CD14-positive monocyte (primary cell): ENCODE measurements around the gene FNDC3B. TPM values are rescaled to one million over a fixed set of nuclear protein-coding genes. Genes with fewer than 3 reads are reported as not detected.

Experiments used
- DNase-seq, 3 donors: peaks; one replicate each; pipeline ENCODE4 v3.0.0-alpha.2; 2011 to 2022
- H2AFZ ChIP-seq: 2 replicates; pipeline ENCODE4 v1.6.0; 2012; ENCODE audit warnings: mild to moderate bottlenecking, low read depth, low read length, inconsistent platforms; ENCODE audit not compliant: insufficient read depth, poor library complexity, severe bottlenecking
- H3K27ac ChIP-seq, 2 donors: 1 replicate in 1 of 2; 2 replicates in 1 of 2; pipeline ENCODE4 v1.5.1; 2012 to 2013; ENCODE audit warnings: low read length in 2 of 2, control low read depth in 1 of 2, inconsistent platforms in 1 of 2, low read depth in 1 of 2, mild to moderate bottlenecking in 1 of 2
- H3K27me3 ChIP-seq, 2 donors: one replicate each; pipeline versions ENCODE4 v1.6.0 to v1.6.1; 2011 to 2013; ENCODE audit warnings: low read length in 2 of 2; ENCODE audit not compliant: control insufficient read depth in 2 of 2, insufficient read depth in 2 of 2
- H3K36me3 ChIP-seq, 2 donors: replicated peaks in 1 of 2; 1 replicate in 1 of 2; 2 replicates in 1 of 2; pipeline versions ENCODE4 v1.5.1 to v1.6.1; 2012 to 2013; ENCODE audit warnings: low read length in 2 of 2, control low read depth in 1 of 2, inconsistent platforms in 1 of 2, mild to moderate bottlenecking in 1 of 2; ENCODE audit not compliant: insufficient read depth in 2 of 2, control insufficient read depth in 1 of 2
- H3K4me1 ChIP-seq, 2 donors: 1 replicate in 1 of 2; 2 replicates in 1 of 2; pipeline versions ENCODE4 v1.5.1 to v1.6.1; 2012 to 2013; ENCODE audit warnings: low read length in 2 of 2, control low read depth in 1 of 2, inconsistent platforms in 1 of 2, mild to moderate bottlenecking in 1 of 2, moderate library complexity in 1 of 2; ENCODE audit not compliant: insufficient read depth in 2 of 2, control insufficient read depth in 1 of 2
- H3K4me2 ChIP-seq: replicated peaks from 2 replicates; pipeline ENCODE3; 2012; ENCODE audit warnings: low read length, moderate library complexity, mild to moderate bottlenecking; ENCODE audit not compliant: poor library complexity, severe bottlenecking; ENCODE audit errors: extremely low read depth
- H3K4me3 ChIP-seq, 3 experiments: fragments of 200-600 bp in 1 of 3; sonication (generic) in 1 of 3; replicated peaks in 1 of 3; 1 replicate in 2 of 3; 2 replicates in 1 of 3; pipeline ENCODE4 v1.5.1; 2011 to 2013; ENCODE audit warnings: low read length in 3 of 3, mild to moderate bottlenecking in 3 of 3, control low read depth in 2 of 3, low read depth in 2 of 3, inconsistent platforms in 1 of 3, moderate library complexity in 1 of 3
- H3K79me2 ChIP-seq: 2 replicates; pipeline ENCODE4 v1.6.0; 2012; ENCODE audit warnings: mild to moderate bottlenecking, control low read depth, inconsistent platforms, low read length, moderate library complexity; ENCODE audit not compliant: insufficient read depth
- H3K9ac ChIP-seq: 2 replicates; pipeline ENCODE4 v1.6.0; 2017; ENCODE audit warnings: low read length, mild to moderate bottlenecking; ENCODE audit not compliant: insufficient read depth, poor library complexity, severe bottlenecking
- H3K9me3 ChIP-seq, 2 donors: replicated peaks in 1 of 2; 1 replicate in 1 of 2; 2 replicates in 1 of 2; pipeline versions ENCODE4 v1.5.1 to v1.6.1; 2012 to 2013; ENCODE audit warnings: low read length in 2 of 2, control low read depth in 1 of 2; ENCODE audit not compliant: control insufficient read depth in 1 of 2, insufficient read depth in 1 of 2
- H4K20me1 ChIP-seq: 2 replicates; pipeline ENCODE4 v1.6.0; 2012; ENCODE audit warnings: mild to moderate bottlenecking, low read length, control low read depth, moderate library complexity; ENCODE audit not compliant: insufficient read depth
- H3K27ac Mint-ChIP-seq, 7 donors: one replicate each; pipeline ENCODE4 v1.8.0; 2020; ENCODE audit warnings: mild to moderate bottlenecking in 7 of 7, mixed read lengths in 7 of 7, moderate library complexity in 6 of 7, inconsistent platforms in 2 of 7
- H3K27me3 Mint-ChIP-seq, 3 donors: one replicate each; pipeline ENCODE4 v1.8.0; 2021 to 2022; ENCODE audit warnings: low read depth in 3 of 3, mild to moderate bottlenecking in 3 of 3, mixed read lengths in 3 of 3, moderate library complexity in 3 of 3, inconsistent platforms in 1 of 3
- H3K36me3 Mint-ChIP-seq, 2 donors: one replicate each; pipeline ENCODE4 v1.8.0; 2020; ENCODE audit warnings: mixed read lengths in 2 of 2, inconsistent platforms in 1 of 2, mild to moderate bottlenecking in 1 of 2
- H3K4me1 Mint-ChIP-seq: one replicate; pipeline ENCODE4 v1.8.0; 2020; ENCODE audit warnings: mild to moderate bottlenecking, mixed read lengths
- H3K4me3 Mint-ChIP-seq, 2 donors: one replicate each; pipeline ENCODE4 v1.8.0; 2020; ENCODE audit warnings: mild to moderate bottlenecking in 2 of 2, mixed read lengths in 2 of 2, moderate library complexity in 1 of 2
- H3K9me3 Mint-ChIP-seq, 7 donors: one replicate each; pipeline ENCODE4 v1.8.0; 2020 to 2022; ENCODE audit warnings: mixed read lengths in 7 of 7, mild to moderate bottlenecking in 6 of 7, moderate library complexity in 6 of 7, inconsistent platforms in 2 of 7
- CTCF ChIP-seq: fragments of 200-600 bp; IDR thresholded peaks from one replicate; pipeline ENCODE4 v1.8.0; 2022; ENCODE audit warnings: antibody characterized with exemption, mild to moderate bottlenecking
- WGBS: methylation state at CpG from one replicate; pipeline ENCODE4 v1.1.5; 2013; ENCODE audit warnings: missing lambda C conversion rate; ENCODE audit not compliant: insufficient coverage; 5-methylcytosine and 5-hydroxymethylcytosine counted together
- intact Hi-C, 2 donors: fragments of 100-400 bp; cut with micrococcal nuclease; formaldehyde crosslinking; loops; one replicate each; pipeline versions ENCODE4 v1.15.0 to v1.15.1; 2023
- polyA plus RNA-seq, 3 donors: library from polyadenylated mRNA; depleted of rRNA in 1 of 3; unstranded in 2 of 3; stranded (reverse) in 1 of 3; fragments of 300-500 nt in 2 of 3; fragments of >200 nt in 1 of 3; fragmentation: Illumina TruSeq in 2 of 3; gene quantifications; 1 replicate in 2 of 3; 2 replicates in 1 of 3; pipeline ENCODE4 v1.2.3, GENCODE V29; 2012 to 2021

Gene FNDC3B
- polyA plus RNA-seq, 3 donors, result 19.6 to 36.1 (median 25.7) TPM

- intact Hi-C loops, result no loop called here
- H3K27ac Mint-ChIP-seq, result peak overlapping the region in 1 of 7 donors; percentile 18
- Histone ChIP-seq H4K20me1 (peaks cover 78% of the 10 kb centered on the region), H3K4me2 (no peak overlapping the region), H3K79me2 (peaks cover 99% of the 10 kb centered on the region), H3K9me3 (no peaks in the 10 kb centered on the region), H3K36me3 (peaks cover 24 to 68% of the 10 kb centered on the region in 2 donors), H3K4me1 (no peaks in the 10 kb centered on the region), H3K4me3 (no peak overlapping the region), H3K27ac (peak overlapping the region in 1 of 2 donors; percentile 42), H3K9ac (no peak overlapping the region), H2AFZ (no peak overlapping the region), H3K27me3 (no peaks in the 10 kb centered on the region)
- peaks cover 5% of the 10 kb centered on the region for H3K4me1 Mint-ChIP-seq
- no peak for DNase-seq
- H3K36me3 Mint-ChIP-seq, result peaks cover 45 to 65% of the 10 kb centered on the region in 2 donors
- no peak overlapping the region for H3K4me3 Mint-ChIP-seq
- WGBS, result 100% methylated on average over 1 of the region's 8 CpGs
- no peaks in the 10 kb centered on the region for H3K27me3 Mint-ChIP-seq
- TF ChIP-seq CTCF, result no peak
- no peaks in the 10 kb centered on the region for H3K9me3 Mint-ChIP-seq
Observed at GRCh38 chr3:172231318-172231901, 192.0 kb downstream of the FNDC3B start.

GRCh38 chr3:172232579-172233212 is 193.3 kb downstream of the FNDC3B start:
- Histone ChIP-seq H3K9me3 (no peaks in the 10 kb centered on the region), H3K4me2 (no peak overlapping the region), H3K9ac (no peak overlapping the region), H3K27ac (peak overlapping the region in 1 of 2 donors; percentile 64), H3K27me3 (no peaks in the 10 kb centered on the region), H2AFZ (no peak overlapping the region), H3K4me1 (no peaks in the 10 kb centered on the region), H3K4me3 (no peak overlapping the region), H4K20me1 (peaks cover 83% of the 10 kb centered on the region), H3K79me2 (peaks cover 97% of the 10 kb centered on the region), H3K36me3 (peaks cover 19 to 56% of the 10 kb centered on the region in 2 donors)
- no peaks in the 10 kb centered on the region for H3K9me3 Mint-ChIP-seq
- DNase-seq, result no peak
- H3K4me3 Mint-ChIP-seq, result no peak overlapping the region
- WGBS, result no CpG with 5 or more reads among the region's 3 CpGs
- no peak for TF ChIP-seq CTCF
- no peaks in the 10 kb centered on the region for H3K27me3 Mint-ChIP-seq
- H3K4me1 Mint-ChIP-seq, result peaks cover 7% of the 10 kb centered on the region
- peak overlapping the region in 3 of 7 donors; percentile 16 to 77 (median 25) for H3K27ac Mint-ChIP-seq
- intact Hi-C loops, result no loop called here
- peaks cover 34 to 55% of the 10 kb centered on the region in 2 donors for H3K36me3 Mint-ChIP-seq
